HL-60/S4 treated with phorbol 12-myristate 13-acetate at 8.2 ng/mL for 4 days and 3 days (cell line): ENCODE data around the gene MAP3K7CL.

Source experiments
- in situ Hi-C: fragments of 300-500 bp; cut with MboI; formaldehyde crosslinking; loops from 2 replicates; pipeline ENCODE4 v1.15.0; 2022; ENCODE audit warnings: low sequenced_read_pairs

The MAP3K7CL gene, protein sequence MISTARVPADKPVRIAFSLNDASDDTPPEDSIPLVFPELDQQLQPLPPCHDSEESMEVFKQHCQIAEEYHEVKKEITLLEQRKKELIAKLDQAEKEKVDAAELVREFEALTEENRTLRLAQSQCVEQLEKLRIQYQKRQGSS

DNA sequence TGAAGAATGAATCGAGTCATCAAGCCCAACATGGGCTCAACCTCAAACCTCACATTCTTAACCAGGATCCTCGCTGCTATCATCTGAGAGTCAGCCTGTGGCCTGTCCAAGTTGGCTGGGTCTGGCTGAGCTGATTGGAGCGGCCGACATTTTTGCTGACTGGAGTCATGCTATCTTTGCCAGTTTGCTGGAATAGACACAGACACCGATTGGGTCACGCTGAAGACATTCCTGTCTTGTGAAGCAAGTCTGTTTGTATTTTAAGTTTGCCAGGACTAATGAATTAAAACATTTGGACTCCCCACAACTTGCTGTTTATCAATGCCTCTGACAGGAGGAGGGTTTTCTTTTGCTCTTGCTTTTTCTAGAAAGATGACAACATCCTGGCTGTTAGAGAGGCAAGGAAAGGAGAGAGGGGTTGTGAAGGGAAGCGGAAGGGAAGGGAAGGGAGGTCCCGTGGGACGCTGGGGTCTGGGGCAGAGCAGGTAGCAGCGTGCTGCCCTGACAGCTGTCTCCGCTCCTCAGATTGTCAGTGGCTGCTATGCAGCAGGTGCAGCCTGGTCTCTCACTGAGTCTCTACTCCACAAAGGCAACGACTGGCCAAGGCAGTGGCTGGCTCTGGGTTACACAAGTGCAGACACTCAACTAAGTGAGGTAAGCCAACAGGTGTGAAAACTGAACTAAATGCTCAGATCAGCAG is at the start of gene MAP3K7CL:
MAP3K7CL (plus strand) TSS at position 375 of the 700 bp plus-strand sequence. CDS start 2,701 bp downstream, outside the sequence.
- in situ Hi-C loops, result no loop called here

DNA sequence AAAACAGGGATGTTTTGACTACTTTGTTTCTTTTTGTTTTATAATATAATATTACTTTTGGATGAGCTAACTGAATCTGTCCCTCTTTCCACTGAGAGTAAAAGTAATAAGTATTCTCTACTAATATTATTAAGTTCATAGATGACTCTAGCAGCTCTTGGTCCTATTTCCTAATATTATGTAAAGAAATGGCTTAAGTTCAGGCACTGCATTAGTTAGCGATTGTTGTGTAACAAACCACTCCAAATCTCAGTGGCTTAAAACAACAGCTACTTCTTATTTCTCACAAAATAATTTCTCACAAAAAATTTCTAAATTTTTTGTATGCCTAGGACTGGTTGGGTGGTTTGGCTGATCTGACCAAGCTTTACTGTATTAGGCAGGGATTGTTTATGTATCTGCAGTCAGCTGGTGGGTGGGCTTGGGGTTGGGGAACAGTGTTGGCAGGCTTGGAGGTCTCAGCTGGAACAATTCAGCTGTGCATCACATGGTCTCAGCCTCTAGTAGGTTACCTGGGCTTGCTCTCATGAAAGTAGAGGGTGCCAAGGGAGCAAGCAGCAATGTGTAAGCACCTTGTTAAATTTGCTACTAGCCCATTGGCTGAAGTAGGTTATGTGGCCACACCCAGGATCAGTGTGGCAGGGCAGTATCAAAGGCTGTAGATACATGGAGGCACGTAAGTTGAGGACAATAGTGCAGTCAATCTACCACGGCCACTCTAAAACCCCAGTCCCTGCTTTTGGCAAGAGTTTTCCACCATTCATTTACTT is 48.2 kb upstream of the MAP3K7CL start:
- in situ Hi-C loops, result loop anchor here (10.0 kb wide), 1 partner anchor 293 kb away; no protein-coding TSS in a partner anchor

DNA sequence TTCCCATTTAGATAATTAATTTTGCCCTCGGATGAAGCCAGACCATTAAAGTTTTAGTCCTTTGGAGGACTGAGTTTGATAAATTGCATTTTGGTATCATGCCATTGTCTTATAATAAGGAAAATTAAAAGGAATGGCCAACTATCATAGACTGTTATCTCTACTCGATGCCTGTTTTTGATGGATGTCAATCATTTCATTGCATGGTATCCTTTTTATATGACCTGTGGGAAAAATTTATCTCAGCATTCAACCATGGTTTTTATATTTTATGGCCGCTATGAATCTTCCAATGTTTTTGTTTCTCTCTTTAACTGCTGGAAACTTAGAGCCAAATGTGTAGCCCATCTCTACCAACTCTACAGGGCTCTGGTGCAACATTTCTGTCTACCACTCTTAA is 47.1 kb upstream of the MAP3K7CL start:
- in situ Hi-C loops, result loop anchor here (10.0 kb wide), 1 partner anchor 291 kb away; no protein-coding TSS in a partner anchor

DNA sequence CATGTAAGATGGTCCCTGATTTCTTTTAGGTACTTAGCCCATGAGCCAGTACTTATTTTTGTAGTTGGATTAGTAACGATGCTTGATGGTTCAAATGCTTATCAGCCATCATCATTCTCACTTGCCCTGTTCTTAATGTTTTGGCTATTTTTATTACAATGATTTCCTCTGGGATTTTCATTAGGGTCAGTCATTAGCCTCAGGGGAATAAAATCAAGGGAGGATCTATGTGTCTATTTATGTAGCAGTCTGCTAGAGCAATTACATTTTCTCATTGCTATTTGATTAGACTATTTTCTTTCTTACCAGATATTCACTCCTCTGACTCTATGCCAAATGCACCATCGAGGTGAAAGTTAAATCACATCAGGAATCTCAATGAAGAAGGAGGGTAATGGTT is 46.1 kb upstream of the MAP3K7CL start:
- in situ Hi-C loops, result loop anchor here (10.0 kb wide), 1 partner anchor 290 kb away; no protein-coding TSS in a partner anchor

DNA sequence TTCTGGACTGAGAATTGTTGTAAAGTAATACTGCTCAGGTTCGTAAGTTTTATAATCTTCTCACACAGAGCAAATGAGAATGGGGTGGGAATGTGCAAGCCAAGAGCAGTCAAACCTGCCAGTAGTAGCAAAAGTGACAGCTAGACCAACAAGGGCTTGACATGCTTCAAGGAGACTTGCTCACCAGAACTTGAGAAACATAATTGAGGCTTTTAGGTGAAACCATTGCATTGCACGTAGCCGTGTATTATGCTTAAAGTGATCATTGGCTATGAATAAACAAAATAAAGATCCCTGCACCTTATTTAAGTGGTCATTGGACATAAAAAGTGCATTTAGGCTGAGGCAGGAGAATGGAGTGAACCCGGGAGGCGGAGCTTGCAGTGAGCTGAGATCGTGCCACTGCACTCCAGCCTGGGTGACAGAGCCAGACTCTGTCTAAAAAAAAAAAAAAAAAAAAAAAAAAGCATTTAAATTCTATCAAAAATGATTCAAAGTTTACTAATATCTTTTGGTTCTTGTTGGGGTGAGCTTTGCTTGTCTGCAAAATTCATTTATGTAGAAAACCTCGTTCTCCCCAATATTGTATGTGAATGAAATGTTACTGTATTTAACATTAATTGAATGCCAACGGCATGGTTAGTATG is 45.2 kb upstream of the MAP3K7CL start:
- in situ Hi-C loops, result loop anchor here (10.0 kb wide), 1 partner anchor 290 kb away; no protein-coding TSS in a partner anchor

DNA sequence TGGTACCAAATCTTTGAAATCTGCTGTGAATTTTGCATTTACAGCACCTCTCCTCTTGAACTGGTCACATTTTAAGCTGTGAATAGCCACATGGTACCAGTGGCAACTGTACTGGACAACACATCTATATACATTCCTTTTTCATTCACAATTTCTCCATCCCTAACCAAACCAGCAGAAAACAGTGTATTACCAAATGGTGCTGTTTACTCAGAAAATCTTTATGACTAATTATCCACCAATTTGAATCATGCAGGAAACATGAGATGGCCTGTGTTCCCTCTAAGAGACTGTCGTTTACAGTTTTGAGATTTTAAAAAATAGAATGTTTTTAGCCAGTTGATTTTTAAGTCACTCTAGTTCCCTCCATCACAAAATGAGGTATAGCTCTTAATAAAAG is 39.4 kb upstream of the MAP3K7CL start:
- in situ Hi-C loops, result no loop called here

DNA sequence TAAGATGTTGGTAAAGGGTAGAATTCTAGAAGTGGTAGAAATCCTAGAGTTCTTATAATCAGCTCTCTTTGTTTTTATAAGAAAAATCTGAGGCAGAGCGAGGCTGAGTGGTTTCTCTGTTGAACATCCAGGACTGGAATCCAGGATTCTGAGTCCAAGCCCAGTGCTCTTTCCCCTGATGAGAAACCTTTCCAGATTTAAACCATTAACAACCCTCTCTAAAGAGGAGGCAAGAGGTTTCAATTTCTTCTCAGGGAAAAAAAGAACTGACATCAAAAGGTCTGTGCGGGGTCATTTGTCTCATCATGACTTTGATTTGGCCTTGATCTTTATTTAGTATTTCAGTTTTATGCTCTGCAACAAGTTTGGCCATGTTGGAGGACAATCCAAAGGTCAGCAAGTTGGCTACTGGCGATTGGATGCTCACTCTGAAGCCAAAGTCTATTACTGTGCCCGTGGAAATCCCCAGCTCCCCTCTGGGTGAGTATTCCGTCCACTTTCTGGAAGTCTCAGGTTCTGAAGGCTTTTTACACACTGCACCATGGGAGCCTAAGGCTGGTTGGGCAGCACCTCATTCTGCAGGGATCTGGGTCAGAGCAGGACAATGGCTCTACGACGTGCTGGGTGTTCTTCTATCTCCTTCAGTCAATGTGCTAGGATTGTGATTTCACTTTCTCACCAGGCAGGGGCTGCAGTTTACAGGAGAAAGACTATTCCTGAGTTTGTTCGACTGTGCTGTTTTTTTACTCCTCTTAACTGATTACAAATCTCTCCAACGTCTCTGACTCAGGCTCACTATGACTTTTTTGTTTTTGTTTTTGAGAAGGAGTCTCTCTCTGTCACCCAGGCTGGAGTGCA is 38.1 kb upstream of the MAP3K7CL start:
- in situ Hi-C loops, result no loop called here

DNA sequence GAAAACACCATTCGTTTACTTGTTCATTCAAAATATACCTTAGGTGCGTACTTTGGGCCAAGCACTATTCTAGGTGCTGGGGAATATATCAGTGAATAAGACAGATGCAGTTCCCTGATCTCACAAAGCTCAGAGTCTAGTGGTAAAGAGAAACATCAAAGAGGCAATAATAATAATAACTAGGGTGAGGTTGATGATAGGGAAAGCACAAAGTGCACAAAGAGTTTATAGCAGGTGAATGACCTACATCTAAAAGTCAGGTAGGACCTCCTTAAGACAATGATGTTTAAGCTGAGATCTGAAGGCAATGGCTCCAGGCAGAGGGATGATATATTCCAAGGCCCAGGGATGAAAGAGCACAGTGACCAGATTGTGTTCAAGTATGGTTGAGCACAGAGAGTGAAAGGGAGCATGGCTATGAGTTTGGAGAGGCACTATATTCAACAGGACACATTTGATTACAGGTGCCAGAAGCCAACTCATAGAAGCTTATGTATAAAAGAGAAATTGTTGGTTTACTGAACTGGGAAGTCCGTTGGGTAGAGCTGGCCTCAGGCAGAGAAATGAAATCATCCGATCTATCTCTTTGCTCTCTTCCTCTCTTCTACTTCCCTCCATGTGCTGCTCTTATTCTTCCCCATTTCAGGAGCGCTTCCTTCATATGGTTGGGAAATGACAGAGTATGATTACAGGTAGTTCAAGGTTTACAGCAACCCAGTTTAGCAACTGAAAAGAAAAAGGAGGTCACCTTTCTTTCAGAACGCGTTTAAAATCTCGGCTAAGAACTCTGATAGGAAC is 34.0 kb upstream of the MAP3K7CL start:
- in situ Hi-C loops, result no loop called here

DNA sequence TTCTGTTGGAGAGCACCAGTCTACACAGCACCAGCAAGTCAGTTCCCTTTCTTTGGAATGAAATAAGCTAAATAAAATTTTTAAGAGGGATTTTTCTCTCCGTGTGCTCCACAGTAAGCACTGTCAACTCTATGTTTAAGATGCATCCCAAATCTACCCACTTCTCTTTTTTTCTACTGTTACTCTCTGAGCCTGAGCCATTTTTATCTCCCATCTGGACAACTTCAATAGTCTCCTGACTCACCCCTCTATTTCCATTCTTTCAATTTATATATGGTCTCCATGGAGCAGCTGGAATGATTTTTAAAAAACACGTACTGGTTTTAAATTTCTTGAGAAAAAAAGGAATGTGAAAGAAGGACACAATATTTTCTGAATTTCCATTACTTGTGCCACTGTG is 32.3 kb upstream of the MAP3K7CL start:
- in situ Hi-C loops, result no loop called here

DNA sequence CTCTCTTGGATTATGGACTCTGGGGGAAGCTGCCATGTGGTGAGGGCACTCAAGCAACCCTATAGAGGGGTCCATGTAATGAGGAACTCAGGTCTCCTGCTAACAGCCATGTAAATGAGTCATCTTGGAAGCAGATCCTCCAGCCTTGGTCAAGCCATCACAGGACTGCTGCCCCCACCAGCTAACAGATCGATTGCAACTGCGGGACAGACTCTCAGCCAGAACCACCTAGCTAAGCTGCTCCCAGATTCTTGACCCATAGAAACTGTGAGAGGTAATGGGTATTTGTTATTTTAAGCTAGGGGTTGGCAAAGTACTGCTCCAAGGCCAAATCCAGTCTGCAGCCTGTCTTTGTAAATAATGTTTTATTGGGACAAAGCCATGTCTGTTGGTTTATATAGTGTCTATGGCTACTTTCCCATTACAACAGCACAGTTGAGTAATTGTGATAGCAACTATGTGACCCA is 27.6 kb upstream of the MAP3K7CL start:
- in situ Hi-C loops, result no loop called here

DNA sequence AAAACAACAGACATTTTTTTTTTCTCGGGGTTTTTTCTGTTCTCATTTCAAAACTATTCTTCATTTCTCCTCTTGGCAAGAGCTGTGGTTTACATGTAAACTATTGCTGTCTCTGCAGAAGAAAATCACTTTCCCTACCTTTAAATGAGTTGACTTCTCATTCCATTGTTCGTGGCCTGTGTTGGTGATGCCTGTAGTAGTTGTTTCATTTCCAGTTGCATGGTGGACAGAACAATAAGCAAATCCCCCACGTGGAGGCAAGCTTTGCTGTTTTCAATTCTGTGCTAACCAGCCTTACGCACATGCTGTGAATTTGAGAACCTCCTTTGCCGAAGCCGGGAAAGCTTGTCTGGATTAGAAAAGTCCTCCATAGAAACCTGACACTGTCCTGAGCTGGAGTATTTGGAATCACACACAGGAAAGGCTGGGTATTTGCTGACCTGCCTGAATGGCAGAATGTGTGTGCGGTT is 26.2 kb upstream of the MAP3K7CL start:
- in situ Hi-C loops, result no loop called here

DNA sequence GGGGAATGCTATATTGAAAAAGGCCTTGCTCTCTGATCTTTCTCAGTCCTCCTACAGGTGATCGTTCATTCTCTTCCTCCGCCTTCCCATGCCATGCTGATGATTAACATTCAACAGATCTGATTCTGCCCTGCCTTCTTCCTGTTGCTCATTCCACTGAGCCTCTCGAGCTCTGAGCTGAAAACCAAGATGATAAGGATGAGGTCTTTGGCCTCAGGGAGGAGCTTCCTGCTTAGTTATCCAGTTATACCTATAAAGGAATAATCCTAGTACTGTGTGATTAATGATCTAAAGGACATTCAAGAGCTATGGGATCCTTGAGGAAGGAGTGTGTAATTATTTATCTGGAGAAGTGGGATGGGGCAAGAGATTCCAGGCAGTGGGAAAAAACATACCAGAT is 25.2 kb upstream of the MAP3K7CL start:
- in situ Hi-C loops, result no loop called here

DNA sequence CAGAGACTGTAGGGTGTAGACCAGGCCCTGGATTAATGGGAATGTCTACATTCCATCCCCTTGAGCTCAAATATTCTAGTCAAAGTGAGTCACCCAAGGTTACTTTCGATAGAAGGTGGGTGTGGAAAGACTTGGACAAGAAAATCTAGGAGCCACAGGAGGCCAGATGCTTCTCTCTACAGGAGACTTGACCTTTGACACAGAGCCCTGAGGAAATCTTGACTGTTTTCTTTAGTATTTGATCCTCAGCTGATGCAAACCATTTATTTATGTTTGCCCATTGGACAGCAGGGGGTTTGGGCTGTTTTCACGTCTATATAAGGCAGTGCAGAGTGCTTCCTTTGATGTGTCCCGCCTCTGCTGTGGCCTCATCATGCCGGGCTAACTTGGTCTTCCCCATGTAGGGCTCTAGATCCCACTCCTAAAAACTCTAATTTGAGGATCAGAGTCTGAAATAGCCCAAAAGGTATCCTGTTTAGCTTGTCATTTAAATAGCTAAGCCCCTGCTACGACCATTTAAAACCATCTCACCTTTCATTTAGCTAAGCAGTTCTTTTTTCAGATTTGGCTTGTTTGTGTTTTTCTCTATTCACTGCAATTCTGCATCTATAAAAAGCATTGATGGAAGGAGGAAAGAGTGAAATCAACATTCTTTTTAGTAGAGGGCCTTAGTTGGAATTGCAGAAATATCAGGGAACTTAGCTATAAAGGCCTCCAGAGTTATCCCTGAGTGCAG is 15.5 kb upstream of the MAP3K7CL start:
- in situ Hi-C loops, result no loop called here

DNA sequence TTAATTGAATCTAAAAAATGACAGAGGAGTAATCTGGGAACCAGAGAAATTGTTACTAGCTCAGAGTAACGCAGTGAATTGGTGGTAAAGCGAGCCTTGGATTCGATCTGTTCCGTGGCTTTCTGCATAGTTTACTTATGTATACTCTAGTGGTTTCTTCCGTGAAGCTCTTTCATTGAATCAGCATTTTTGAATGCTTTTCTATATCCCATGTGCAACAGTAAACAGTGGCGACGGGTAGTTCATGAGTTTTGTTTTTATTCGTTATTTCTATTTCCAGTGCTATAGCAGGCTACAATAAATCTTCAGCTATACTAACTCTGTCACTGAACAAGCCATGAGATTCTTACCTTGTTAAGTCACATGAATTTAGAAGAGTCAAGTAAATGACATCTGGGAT is 14.5 kb upstream of the MAP3K7CL start:
- in situ Hi-C loops, result no loop called here

DNA sequence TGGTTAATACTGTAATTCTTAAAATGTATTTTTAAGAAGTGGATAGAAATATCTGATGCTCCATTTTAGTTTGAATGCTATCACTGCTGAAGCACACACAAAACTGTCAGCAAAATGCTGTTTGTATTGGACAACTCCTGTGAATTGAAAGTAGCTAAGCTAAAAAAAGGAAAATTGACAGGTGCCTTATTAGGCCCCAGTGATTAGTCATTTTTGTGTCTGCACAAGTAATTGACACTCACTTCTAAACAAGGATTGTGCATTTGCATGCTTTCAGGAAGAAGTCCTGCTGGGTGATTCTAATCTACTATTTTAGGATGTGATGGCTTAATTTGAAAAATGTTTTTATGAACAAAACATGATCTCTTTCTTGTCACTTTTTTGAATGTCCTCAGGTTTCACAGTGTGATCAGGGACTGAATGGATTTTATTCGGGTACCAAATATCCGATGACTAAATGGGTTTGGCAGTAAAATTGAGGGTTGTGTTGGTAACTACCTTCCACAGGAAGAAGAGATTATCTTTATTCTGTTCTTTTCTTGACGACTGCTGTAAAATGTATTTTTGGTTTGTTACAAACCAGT is 13.0 kb upstream of the MAP3K7CL start:
- in situ Hi-C loops, result no loop called here

DNA sequence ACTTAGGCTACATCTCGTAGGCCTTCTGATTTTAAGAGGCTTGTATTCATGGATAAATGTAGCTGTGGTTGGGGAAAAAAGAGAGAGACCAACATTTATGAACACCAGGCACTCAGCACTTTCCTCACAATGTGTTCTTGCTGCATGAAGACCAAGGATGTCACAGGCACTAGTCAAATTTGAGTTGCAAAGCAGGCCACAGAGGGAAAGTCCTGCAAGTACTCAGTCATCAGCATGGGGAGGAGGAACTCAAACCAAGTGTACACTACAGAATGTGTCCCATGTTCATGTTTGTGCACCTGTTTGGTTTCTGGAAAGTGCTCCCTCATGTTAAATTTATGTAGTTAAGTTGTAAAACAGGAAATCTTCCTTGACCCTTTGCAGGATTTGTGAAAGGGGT is 8.7 kb upstream of the MAP3K7CL start:
- in situ Hi-C loops, result no loop called here

DNA sequence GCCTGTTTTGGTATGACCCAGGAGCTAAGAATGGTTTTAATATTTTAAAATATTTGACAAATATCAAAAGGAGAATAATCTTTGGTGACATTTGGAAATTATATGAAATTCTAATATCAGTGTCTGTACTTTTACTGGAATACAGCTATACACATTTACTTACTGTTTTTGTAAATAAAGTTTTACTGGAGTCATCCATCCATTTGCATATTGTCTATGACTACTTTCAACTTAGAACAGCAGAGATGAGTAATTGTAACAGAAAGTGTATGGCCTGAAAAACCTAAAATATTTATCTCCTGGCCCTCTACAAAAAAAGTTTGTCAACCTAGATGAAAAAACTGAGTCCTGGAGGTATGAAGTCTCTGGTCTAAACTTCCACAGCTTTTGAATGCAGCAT is 5.8 kb upstream of the MAP3K7CL start:
- in situ Hi-C loops, result no loop called here

DNA sequence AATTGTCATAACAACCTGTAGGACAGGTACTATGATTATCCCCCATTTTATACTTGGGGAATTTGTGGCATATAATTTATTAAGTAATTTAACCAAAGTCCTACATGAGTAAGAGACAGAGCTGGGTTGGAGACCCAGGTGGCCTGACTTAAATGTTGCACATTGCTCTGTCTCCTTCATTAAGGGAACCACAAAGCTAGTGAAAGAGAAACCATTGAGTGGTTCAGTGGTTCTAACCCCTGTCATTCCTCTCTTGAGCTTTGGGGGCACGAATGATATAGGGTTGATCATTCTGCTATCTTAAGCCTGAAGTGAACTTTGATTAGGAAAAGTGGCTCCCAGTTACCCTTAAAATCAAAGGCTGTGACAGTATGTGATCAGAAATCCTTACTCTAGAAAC is 5.3 kb upstream of the MAP3K7CL start:
- in situ Hi-C loops, result no loop called here
